Thymus (tissue), 11 donors: ENCODE measurements around the gene RAVER2. TPM values are rescaled to one million over a fixed set of nuclear protein-coding genes. Genes with fewer than 3 reads are reported as not detected.

Source experiments
- DNase-seq, 9 donors: peaks; one replicate each; pipeline ENCODE4 v3.0.0-alpha.2; 2013; ENCODE audit warnings: low spot score in 9 of 9, low read depth in 6 of 9, missing footprints in 1 of 9
- H3K27ac ChIP-seq, 2 donors: one replicate each; pipeline ENCODE4 v1.5.1; 2013; ENCODE audit warnings: control low read depth in 1 of 2, low read depth in 1 of 2, low read length in 1 of 2, mild to moderate bottlenecking in 1 of 2, moderate library complexity in 1 of 2
- H3K27me3 ChIP-seq, 2 donors: one replicate each; pipeline ENCODE4 v1.5.1; 2013; ENCODE audit warnings: low read length in 1 of 2; ENCODE audit not compliant: control insufficient read depth in 2 of 2, insufficient read depth in 1 of 2
- H3K36me3 ChIP-seq, 2 donors: one replicate each; pipeline ENCODE4 v1.5.1; 2013; ENCODE audit warnings: low read length in 1 of 2, mild to moderate bottlenecking in 1 of 2, moderate library complexity in 1 of 2; ENCODE audit not compliant: control insufficient read depth in 2 of 2, insufficient read depth in 2 of 2
- H3K4me1 ChIP-seq, 2 donors: one replicate each; pipeline ENCODE4 v1.5.1; 2013; ENCODE audit warnings: low read length in 2 of 2; ENCODE audit not compliant: control insufficient read depth in 2 of 2, insufficient read depth in 2 of 2
- H3K4me3 ChIP-seq, 2 donors: one replicate each; pipeline ENCODE4 v1.5.1; 2013; ENCODE audit warnings: low read length in 2 of 2, control low read depth in 1 of 2, mild to moderate bottlenecking in 1 of 2
- H3K9me3 ChIP-seq, 2 donors: one replicate each; pipeline ENCODE4 v1.5.1; 2013; ENCODE audit warnings: low read length in 1 of 2, mild to moderate bottlenecking in 1 of 2; ENCODE audit not compliant: control insufficient read depth in 2 of 2, insufficient read depth in 1 of 2
- WGBS: extraction: QIAGEN DNeasy Blood & Tissue Kit; methylation state at CpG from one replicate; pipeline ENCODE4 v1.1.7; 2013; 5-methylcytosine and 5-hydroxymethylcytosine counted together
- polyA plus RNA-seq: library from polyadenylated mRNA; stranded (reverse); fragments of 200-250 nt; gene quantifications from one replicate; pipeline ENCODE4 v1.2.3, GENCODE V29; 2013
- total RNA-seq: library from RNA; stranded (reverse); fragments of 120-200 nt; gene quantifications from one replicate; pipeline ENCODE4 v1.2.4, GENCODE V29; 2013
- donor health status: healthy.

Gene RAVER2
- total and polyA plus RNA-seq, 2 donors: 6.3 to 10.8 TPM

DNA sequence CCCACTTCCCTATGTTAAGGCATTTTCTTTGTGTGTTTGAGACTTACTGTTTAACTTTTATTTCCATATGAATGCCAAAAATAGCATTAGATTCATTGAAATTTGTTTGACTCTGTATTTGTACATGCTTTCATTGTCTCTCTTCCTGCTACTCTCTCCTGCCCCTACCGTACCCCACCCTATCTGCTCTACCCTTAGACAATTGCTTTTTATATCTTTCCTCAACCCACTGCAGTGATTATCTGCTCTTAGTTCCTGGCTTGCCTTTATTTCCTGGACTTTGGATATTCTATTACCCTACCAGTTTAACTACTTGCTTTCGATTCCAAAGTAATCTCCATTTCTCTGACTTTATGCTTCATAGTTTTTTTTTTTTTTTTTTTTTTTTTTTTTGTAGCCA, 10.5 kb downstream of the RAVER2 start:
- Histone ChIP-seq H3K4me1 (no peaks in the 10 kb centered on the region), H3K27ac (no peak overlapping the region), H3K36me3 (no peaks in the 10 kb centered on the region), H3K27me3 (no peaks in the 10 kb centered on the region), H3K9me3 (no peaks in the 10 kb centered on the region), H3K4me3 (no peak overlapping the region)
- no peak for DNase-seq
- 91% methylated on average over 2 of the region's 2 CpGs for WGBS

DNA sequence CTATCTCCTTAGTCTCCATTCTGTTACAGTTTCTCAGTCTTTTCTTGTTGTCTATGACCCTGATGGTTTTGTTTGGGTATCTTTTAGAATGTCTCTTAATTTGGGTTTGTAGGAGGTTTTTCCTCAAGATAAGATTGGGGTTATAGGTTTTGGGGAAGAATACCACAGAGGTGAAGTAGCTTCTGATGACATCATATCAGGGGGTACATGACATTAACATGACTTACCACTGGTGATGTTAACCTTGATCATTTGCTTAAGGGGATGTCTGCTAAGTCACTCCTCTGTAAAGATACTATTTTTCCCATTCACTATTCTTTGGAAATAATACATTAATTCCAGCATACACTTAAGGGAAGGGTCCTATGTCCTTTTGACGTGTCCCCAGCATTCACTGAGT, 11.9 kb downstream of the RAVER2 start:
- Histone ChIP-seq H3K9me3 (no peaks in the 10 kb centered on the region), H3K27ac (no peak overlapping the region), H3K36me3 (no peaks in the 10 kb centered on the region), H3K27me3 (no peaks in the 10 kb centered on the region), H3K4me1 (no peaks in the 10 kb centered on the region), H3K4me3 (no peak overlapping the region)
- no peak for DNase-seq
- WGBS: 95% methylated on average over 1 of the region's 1 CpG

DNA sequence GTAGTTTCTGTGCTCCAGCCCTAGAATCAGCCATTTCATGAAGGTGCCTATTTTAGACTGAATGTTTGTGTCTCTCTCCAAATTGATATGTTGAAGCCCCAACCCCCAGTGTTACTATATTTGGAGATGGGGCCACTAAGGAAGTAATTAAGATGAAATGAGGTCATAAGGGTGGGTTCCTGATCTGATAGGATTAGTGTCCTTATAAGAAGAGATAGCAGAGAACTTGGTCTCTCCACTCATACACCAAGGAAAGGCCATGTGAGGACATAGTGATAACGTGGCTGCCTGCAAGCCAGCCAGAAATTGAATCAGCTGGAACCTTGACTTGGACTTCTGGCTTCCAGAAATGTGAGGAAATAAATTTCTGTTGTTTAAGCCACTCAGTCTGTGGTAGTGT, 12.3 kb downstream of the RAVER2 start:
- no peak overlapping the region for H3K4me3 ChIP-seq
- 96% methylated on average over 1 of the region's 1 CpG for WGBS
- H3K27me3 ChIP-seq: no peaks in the 10 kb centered on the region
- H3K4me1 ChIP-seq: no peaks in the 10 kb centered on the region
- H3K36me3 ChIP-seq: no peaks in the 10 kb centered on the region
- no peaks in the 10 kb centered on the region for H3K9me3 ChIP-seq
- no peak for DNase-seq
- H3K27ac ChIP-seq: no peak overlapping the region

GRCh38 chr1:64758233-64758632, 13.4 kb downstream of the RAVER2 start:
- Histone ChIP-seq H3K36me3 (no peaks in the 10 kb centered on the region), H3K27ac (no peak overlapping the region), H3K9me3 (no peaks in the 10 kb centered on the region), H3K27me3 (no peaks in the 10 kb centered on the region), H3K4me3 (no peak overlapping the region), H3K4me1 (no peaks in the 10 kb centered on the region)
- no peak for DNase-seq
- WGBS: 99% methylated on average over 3 of the region's 3 CpGs

- 90% methylated on average over 1 of the region's 1 CpG for WGBS
- no peaks in the 10 kb centered on the region for H3K36me3 ChIP-seq
- H3K4me3 ChIP-seq: no peak overlapping the region
- H3K4me1 ChIP-seq: no peaks in the 10 kb centered on the region
- H3K27ac ChIP-seq: no peak overlapping the region
- no peaks in the 10 kb centered on the region for H3K9me3 ChIP-seq
- DNase-seq: no peak
- no peaks in the 10 kb centered on the region for H3K27me3 ChIP-seq
Measured at GRCh38 chr1:64759968-64760367, 15.1 kb downstream of the RAVER2 start.

DNA sequence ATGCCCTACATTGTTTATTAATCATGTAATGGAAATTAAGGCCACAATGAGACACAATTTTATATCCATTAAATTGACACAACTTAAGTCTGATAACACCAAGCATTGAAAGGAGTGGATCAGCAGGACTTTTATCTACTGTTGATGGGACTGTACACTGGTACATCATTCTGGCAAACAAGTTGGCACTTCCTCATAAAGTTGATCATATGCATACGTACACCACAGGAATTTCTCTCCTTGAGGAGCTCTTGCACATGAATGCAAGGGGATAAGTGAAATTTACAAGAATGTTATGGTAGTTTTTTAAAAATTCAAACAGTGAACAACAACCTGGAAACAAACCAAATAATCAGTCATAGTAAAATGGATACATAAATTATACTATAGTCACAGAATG, 20.1 kb downstream of the RAVER2 start:
- DNase-seq: no peak
- Histone ChIP-seq H3K27me3 (no peaks in the 10 kb centered on the region), H3K4me1 (no peaks in the 10 kb centered on the region), H3K9me3 (no peaks in the 10 kb centered on the region), H3K27ac (no peak overlapping the region), H3K36me3 (no peaks in the 10 kb centered on the region), H3K4me3 (no peak overlapping the region)
- 99% methylated on average over 1 of the region's 1 CpG for WGBS

DNA sequence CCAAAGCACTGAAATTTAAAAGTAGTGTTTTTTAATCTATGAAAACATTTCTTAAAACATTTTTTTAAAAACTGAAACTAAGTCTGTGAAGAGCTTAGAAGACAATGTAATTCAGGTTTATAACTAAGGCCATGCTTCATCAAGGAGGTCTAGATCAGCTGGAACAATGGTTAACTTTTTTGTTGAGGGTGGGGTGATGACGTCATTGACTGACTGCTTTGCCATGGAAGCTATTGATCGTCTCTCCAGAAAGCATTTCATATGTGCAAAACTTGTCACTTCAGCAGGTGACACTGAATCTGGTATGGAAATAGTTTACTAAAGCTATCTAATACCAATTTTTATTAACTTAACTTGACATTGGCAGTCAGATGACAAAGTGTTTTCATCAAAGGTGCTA, 21.0 kb downstream of the RAVER2 start:
- Histone ChIP-seq H3K4me1 (no peaks in the 10 kb centered on the region), H3K4me3 (no peak overlapping the region), H3K27ac (no peak overlapping the region), H3K36me3 (no peaks in the 10 kb centered on the region), H3K9me3 (no peaks in the 10 kb centered on the region), H3K27me3 (no peaks in the 10 kb centered on the region)
- 94% methylated on average over 2 of the region's 2 CpGs for WGBS
- no peak for DNase-seq

DNA sequence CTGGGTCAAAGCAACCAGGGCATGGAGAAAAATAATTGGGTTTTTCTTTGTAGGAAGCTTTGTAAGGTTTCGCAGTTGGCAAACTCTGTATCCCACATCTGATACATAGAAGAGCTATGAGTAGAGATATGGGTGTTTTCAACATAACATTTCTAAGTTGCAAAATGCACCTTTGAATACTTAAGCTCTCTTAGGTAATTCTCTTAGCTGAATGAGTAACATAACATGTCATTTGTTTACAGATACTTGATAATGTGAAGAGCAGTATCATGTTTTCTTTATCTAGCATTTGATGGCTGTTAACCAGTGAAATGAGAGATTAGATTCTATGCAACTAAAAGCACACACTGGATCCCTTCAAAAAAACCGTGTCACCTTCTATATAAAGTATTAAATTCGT, 21.6 kb downstream of the RAVER2 start:
- no peak for DNase-seq
- Histone ChIP-seq H3K4me1 (no peaks in the 10 kb centered on the region), H3K36me3 (no peaks in the 10 kb centered on the region), H3K4me3 (no peak overlapping the region), H3K9me3 (no peaks in the 10 kb centered on the region), H3K27me3 (no peaks in the 10 kb centered on the region), H3K27ac (no peak overlapping the region)
- WGBS: 95% methylated on average over 3 of the region's 3 CpGs

DNA sequence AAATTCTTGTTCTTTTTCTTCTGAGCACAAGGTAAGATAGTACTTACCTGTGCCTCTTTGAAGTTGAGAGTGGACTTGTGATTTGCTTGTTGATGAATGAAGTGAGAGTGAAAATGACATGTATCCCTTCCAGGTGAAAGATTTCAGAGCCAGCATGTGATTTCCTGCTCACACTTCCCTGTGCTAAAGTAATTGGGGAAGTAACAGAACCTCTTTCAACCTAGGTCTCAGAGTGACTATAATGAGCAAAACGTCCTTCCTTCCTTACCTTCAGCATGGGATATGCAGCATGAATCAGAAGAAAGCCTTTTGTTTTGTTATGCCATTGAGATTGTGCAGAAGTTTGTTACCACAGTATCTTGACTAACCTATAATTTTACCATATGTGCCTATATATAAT, 24.6 kb downstream of the RAVER2 start:
- no peaks in the 10 kb centered on the region for H3K36me3 ChIP-seq
- no peak for DNase-seq
- H3K9me3 ChIP-seq: no peaks in the 10 kb centered on the region
- H3K27me3 ChIP-seq: no peaks in the 10 kb centered on the region
- H3K4me1 ChIP-seq: no peaks in the 10 kb centered on the region
- 40% methylated on average over 1 of the region's 1 CpG for WGBS
- H3K4me3 ChIP-seq: no peak overlapping the region
- H3K27ac ChIP-seq: no peak overlapping the region

GRCh38 chr1:64769971-64770370, 25.1 kb downstream of the RAVER2 start:
- H3K9me3 ChIP-seq: no peaks in the 10 kb centered on the region
- 96% methylated on average over 2 of the region's 2 CpGs for WGBS
- H3K4me3 ChIP-seq: no peak overlapping the region
- no peaks in the 10 kb centered on the region for H3K36me3 ChIP-seq
- H3K27ac ChIP-seq: no peak overlapping the region
- DNase-seq: no peak
- no peaks in the 10 kb centered on the region for H3K27me3 ChIP-seq
- H3K4me1 ChIP-seq: no peaks in the 10 kb centered on the region
